K562 (cell line): Measurements from ENCODE around the gene CLSTN2. TPM values are rescaled to one million over a fixed set of nuclear protein-coding genes. Genes with fewer than 3 reads are reported as not detected.

Experiments used
- ATAC-seq: fragments of 200-7000 bp; cut with Tn5 transposase; 3 replicates; pipeline ENCODE4 v1.9.1; 2020; ENCODE audit warnings: moderate library complexity
- BruUV-seq: library from RNA; stranded (reverse); fragments of 400-500 nt; replicated peaks from 2 replicates; lab custom pipeline; 2021; lab: Mats Ljungman, UMichigan
- CTCF ChIA-PET: fragments of 300-600 bp; formaldehyde crosslinking; extraction: SDS; loops from one replicate; lab custom pipeline; 2021; ENCODE audit warnings: low intra/inter-chr PET ratio; lab: Yijun Ruan, JAX
- POLR2A ChIA-PET: fragments of 300-600, 350-650 bp; sonication (Branson Sonifier 250); formaldehyde crosslinking; extraction: SDS; loops from one replicate; lab custom pipeline; 2021; ENCODE audit warnings: antibody characterized with exemption, inconsistent platforms; lab: Yijun Ruan, JAX
- DNase-seq, 4 experiments: peaks; one replicate each; pipeline versions ENCODE4 v3.0.0 to v3.0.0-alpha.2; 2011 to 2018; ENCODE audit warnings: low spot score in 3 of 4, mixed read lengths in 3 of 4; ENCODE audit errors: extremely low read depth in 1 of 4
- FAIRE-seq: peaks from 2 replicates; lab custom pipeline; 2011; peaks lifted over from hg19 to GRCh38; lab: Jason Lieb, UNC
- H2AFZ ChIP-seq: 2 replicates; pipeline ENCODE4 v1.6.0; 2011; ENCODE audit warnings: low read depth, low read length, control low read depth, inconsistent platforms
- H3K27ac ChIP-seq: fragments of 200-600 bp; 3 replicates; pipeline ENCODE4 v1.8.0; 2011; ENCODE audit warnings: low read depth, mild to moderate bottlenecking, control low read depth, inconsistent platforms, low read length, moderate library complexity, mixed read lengths; ENCODE audit errors: extremely low read depth
- H3K27me3 ChIP-seq, 2 experiments: fragments of 300-600 bp in 1 of 2; 2 replicates in 1 of 2; 3 replicates in 1 of 2; pipeline versions ENCODE4 v1.6.0 to v1.8.0; 2011; ENCODE audit warnings: inconsistent platforms in 2 of 2, low read length in 2 of 2, mild to moderate bottlenecking in 1 of 2, mixed read lengths in 1 of 2, moderate library complexity in 1 of 2; ENCODE audit not compliant: control insufficient read depth in 2 of 2, insufficient read depth in 2 of 2
- H3K36me3 ChIP-seq: fragments of 300-600 bp; 3 replicates; pipeline ENCODE4 v1.8.0; 2011; ENCODE audit warnings: mild to moderate bottlenecking, low read length, inconsistent platforms; ENCODE audit not compliant: control insufficient read depth, insufficient read depth
- H3K4me1 ChIP-seq, 2 experiments: fragments of 200-600 bp in 1 of 2; replicated peaks in 1 of 2; 2 replicates in 1 of 2; 3 replicates in 1 of 2; pipeline versions ENCODE4 v1.5.1 to v1.8.0; 2011; ENCODE audit warnings: inconsistent platforms in 2 of 2, low read length in 2 of 2, mild to moderate bottlenecking in 1 of 2, mixed read lengths in 1 of 2, moderate library complexity in 1 of 2; ENCODE audit not compliant: control insufficient read depth in 2 of 2, insufficient read depth in 2 of 2
- H3K4me2 ChIP-seq: 2 replicates; pipeline ENCODE4 v1.6.1; 2011; ENCODE audit warnings: low read length, control low read depth, inconsistent platforms, mixed read lengths; ENCODE audit not compliant: insufficient read depth
- H3K4me3 ChIP-seq: fragments of 200-600 bp; sonication (generic), shearing (Covaris generic); 2 replicates; pipeline ENCODE4 v1.5.1; 2016; ENCODE audit warnings: control low read depth, inconsistent platforms
- H3K79me2 ChIP-seq: fragments of 200-600 bp; 3 replicates; pipeline ENCODE4 v1.8.0; 2011; ENCODE audit warnings: low read length, inconsistent platforms; ENCODE audit not compliant: control insufficient read depth, insufficient read depth
- H3K9ac ChIP-seq, 2 experiments: 2 replicates each; pipeline versions ENCODE4 v1.6.0 to v1.6.1; 2011; ENCODE audit warnings: low read depth in 2 of 2, low read length in 2 of 2, control low read depth in 1 of 2, inconsistent platforms in 1 of 2, mild to moderate bottlenecking in 1 of 2, mixed read lengths in 1 of 2; ENCODE audit not compliant: insufficient read depth in 1 of 2
- H3K9me1 ChIP-seq: one replicate; pipeline ENCODE4 v1.6.0; 2011; ENCODE audit warnings: inconsistent platforms, mild to moderate bottlenecking, low read length, moderate library complexity; ENCODE audit not compliant: control insufficient read depth, insufficient read depth
- H3K9me3 ChIP-seq: replicated peaks from 2 replicates; pipeline ENCODE4 v1.5.1; 2011; ENCODE audit warnings: low read depth, low read length, inconsistent platforms; ENCODE audit not compliant: control insufficient read depth, insufficient read depth
- H4K20me1 ChIP-seq: replicated peaks from 2 replicates; pipeline ENCODE4 v1.6.1; 2011; ENCODE audit warnings: low read length, inconsistent platforms, mixed read lengths; ENCODE audit not compliant: control insufficient read depth, insufficient read depth
- BRD9 ChIP-seq: fragments of 450-650 bp; IDR thresholded peaks from 2 replicates; pipeline ENCODE4 v1.6.1; 2018; ENCODE audit warnings: low read depth; ENCODE audit not compliant: partially characterized antibody
- CREB1 ChIP-seq, 2 experiments: sonication (generic) in 1 of 2; formaldehyde crosslinking in 1 of 2; IDR thresholded peaks; 2 replicates each; pipeline versions ENCODE4 v1.6.1 to v1.8.0; 2012 to 2022; ENCODE audit warnings: inconsistent platforms in 1 of 2, mild to moderate bottlenecking in 1 of 2, missing genetic modification reagents in 1 of 2, moderate library complexity in 1 of 2
- EWSR1 ChIP-seq: fragments of 450-650 bp; IDR thresholded peaks from 2 replicates; pipeline ENCODE4 v1.6.1; 2018; ENCODE audit warnings: borderline replicate concordance, mild to moderate bottlenecking, low read depth, moderate library complexity; ENCODE audit not compliant: partially characterized antibody
- FOSL1 ChIP-seq: fragments of 200-800 bp; sonication (Bioruptor generic); conservative IDR thresholded peaks from 2 replicates; pipeline ENCODE4 v1.6.1; 2016; ENCODE audit warnings: missing genetic modification characterization, missing compliant biosample characterization
- KDM1A ChIP-seq, 2 experiments: fragments of 450-650 bp; IDR thresholded peaks; 2 replicates each; pipeline ENCODE4 v1.6.1; 2016; ENCODE audit warnings: mild to moderate bottlenecking in 2 of 2
- PBX2 ChIP-seq, 2 experiments: IDR thresholded peaks in 1 of 2; conservative IDR thresholded peaks in 1 of 2; 2 replicates each; pipeline ENCODE4 v1.6.1; 2016; ENCODE audit warnings: low read depth in 2 of 2, mild to moderate bottlenecking in 1 of 2, missing compliant biosample characterization in 1 of 2, missing genetic modification characterization in 1 of 2, moderate library complexity in 1 of 2
- PPARD ChIP-seq: fragments of 250-450 bp; sonication (Bioruptor Pico); IDR thresholded peaks from 2 replicates; pipeline ENCODE4 v1.8.0; 2022; ENCODE audit warnings: inconsistent platforms, mild to moderate bottlenecking, moderate library complexity
- RNF2 ChIP-seq: sonication (generic); IDR thresholded peaks from 2 replicates; pipeline ENCODE4 v1.6.1; 2016
- TAF9B ChIP-seq: fragments of 450-650 bp; IDR thresholded peaks from 2 replicates; pipeline ENCODE4 v1.6.1; 2018; ENCODE audit warnings: mild to moderate bottlenecking; ENCODE audit not compliant: partially characterized antibody
- ZNF12 ChIP-seq: sonication (generic); formaldehyde crosslinking; IDR thresholded peaks from 2 replicates; pipeline ENCODE4 v1.4.0; 2020; ENCODE audit warnings: mild to moderate bottlenecking, missing genetic modification reagents
- ZNF280B ChIP-seq: fragments of 250-450 bp; sonication (Bioruptor Pico); IDR thresholded peaks from 2 replicates; pipeline ENCODE4 v1.5.1; 2021; ENCODE audit warnings: mild to moderate bottlenecking
- ZNF311 ChIP-seq: fragments of 250-450 bp; sonication (Bioruptor Pico); IDR thresholded peaks from 2 replicates; pipeline ENCODE4 v1.4.0; 2020; ENCODE audit warnings: mild to moderate bottlenecking, moderate library complexity
- ZNF408 ChIP-seq: fragments of 250-450 bp; sonication (Bioruptor Pico); IDR thresholded peaks from 2 replicates; pipeline ENCODE4 v1.4.0; 2020; ENCODE audit warnings: low read depth, mild to moderate bottlenecking, moderate library complexity
- ZNF586 ChIP-seq: fragments of 450-650 bp; formaldehyde crosslinking; conservative IDR thresholded peaks from 2 replicates; pipeline ENCODE4 v1.4.0; 2020; ENCODE audit warnings: mild to moderate bottlenecking, moderate library complexity
- ZSCAN29 ChIP-seq: fragments of 450-650 bp; IDR thresholded peaks from 2 replicates; pipeline ENCODE4 v1.6.1; 2017
- ZSCAN32 ChIP-seq: fragments of 450-650 bp; formaldehyde crosslinking; IDR thresholded peaks from 2 replicates; pipeline ENCODE4 v1.4.0; 2020; ENCODE audit warnings: mild to moderate bottlenecking, moderate library complexity
- in situ Hi-C: fragments of 300-500 bp; cut with MboI; formaldehyde crosslinking; loops from 4 replicates; pipeline ENCODE4 v1.15.0; 2018; ENCODE audit warnings: inconsistent platforms, mixed read lengths
- intact Hi-C: fragments of 100-400 bp; cut with micrococcal nuclease; formaldehyde crosslinking; loops from 2 replicates; pipeline ENCODE4 v1.14.2; 2022
- polyA plus RNA-seq, 8 experiments: library from polyadenylated mRNA; depleted of rRNA in 4 of 8; stranded (reverse) in 5 of 8; unstranded in 3 of 8; fragments of >200 nt; fragmentation: Nextera tagmentation in 2 of 8; fragmentation: Illumina TruSeq in 1 of 8; extraction: Ambion mirVana in 2 of 8; extraction: Trizol in 1 of 8; gene quantifications; 2 replicates each; pipeline versions ENCODE4 v1.2.1 to v1.2.3, GENCODE V29; 2011 to 2014; ENCODE audit warnings: inconsistent platforms in 1 of 8, missing spikeins in 1 of 8
- total RNA-seq, 7 experiments: library from RNA; depleted of rRNA in 6 of 7; stranded (reverse); fragments of >200 nt in 6 of 7; fragmentation: Illumina TruSeq in 2 of 7; extraction: Trizol in 2 of 7; gene quantifications; 2 replicates each; pipeline versions ENCODE4 v1.2.1 to v1.2.3, GENCODE V29; 2011 to 2021; ENCODE audit warnings: low replicate concordance in 1 of 7

CLSTN2 gene
- total and polyA plus RNA-seq, 9 of the 15 experiments (the other 6 are each of a cell fraction or from before 2014, with no cell fraction given) = 0.02 to 0.04 (median 0.04) TPM; not detected in 6

GRCh38 chr3:140406655-140407054 lies 471.7 kb downstream of the CLSTN2 start:
- TF ChIP-seq FOSL1 (tag) (no peak), ZNF586 (CRISPR knock-in tag) (no peak), ZNF311 (CRISPR knock-in tag) (no peak), CREB1 (IDR thresholded peaks at IDR 0.05) (no peak), CREB1 (CRISPR knock-in tag; IDR thresholded peaks at IDR 0.05) (no peak), ZNF12 (CRISPR knock-in tag) (no peak), EWSR1 (no peak), TAF9B (no peak), PBX2 (CRISPR knock-in tag; IDR thresholded peaks at IDR 0.05; ENCODE audit: low read depth) (no peak), PBX2 (tag; conservative IDR thresholded peaks at IDR 0.05; ENCODE audit: low read depth) (no peak), RNF2 (no peak), ZNF280B (CRISPR knock-in tag) (no peak), ZSCAN32 (no peak), ZSCAN29 (no peak), ZNF408 (CRISPR knock-in tag) (no peak), PPARD (CRISPR knock-in tag) (no peak), BRD9 (no peak), KDM1A (IDR thresholded peaks at IDR 0.05) (no peak)
- no peak for ATAC-seq
- ChIA-PET CTCF (no interaction called here), POLR2A (no interaction called here)
- BruUV-seq = no TSS peak
- Histone ChIP-seq H3K27ac (no peak overlapping the region), H2AFZ (no peak overlapping the region), H3K9me3 (no peaks in the 10 kb centered on the region), H3K79me2 (no peaks in the 10 kb centered on the region), H4K20me1 (no peaks in the 10 kb centered on the region), H3K4me3 (no peak overlapping the region), H3K4me1 (no peaks in the 10 kb centered on the region), H3K36me3 (no peaks in the 10 kb centered on the region), H3K27me3 (peaks cover 0 to 6% of the 10 kb centered on the region in 2 experiments; a peak in 2 of 5 replicates), H3K9me1 (no peaks in the 10 kb centered on the region), H3K4me2 (no peak overlapping the region), H3K9ac (no peak overlapping the region)
- no peak for FAIRE-seq
- intact Hi-C loops (no loop called here), in situ Hi-C loops (no loop called here)
- no peak for DNase-seq
